Cardiac muscle cell (in vitro differentiated cells and primary cell): Measurements from ENCODE around the gene DNAH2. TPM values are rescaled to one million over a fixed set of nuclear protein-coding genes. Genes with fewer than 3 reads are reported as not detected.

ENCODE experiments used
- DNase-seq, 2 donors: peaks; one replicate each; pipeline versions ENCODE4 v3.0.0 to v3.0.0-alpha.2; 2010 to 2017; ENCODE audit warnings: low read depth in 1 of 2, low spot score in 1 of 2
- H3K27ac ChIP-seq: fragments of 200-600 bp; sonication (generic); 2 replicates; pipeline ENCODE4 v1.5.1; 2016
- H3K27me3 ChIP-seq: fragments of 200-600 bp; sonication (generic); 2 replicates; pipeline ENCODE4 v1.6.0; 2016; ENCODE audit warnings: control low read depth
- H3K36me3 ChIP-seq: fragments of 200-600 bp; sonication (generic); 2 replicates; pipeline ENCODE4 v1.5.1; 2016; ENCODE audit warnings: control low read depth
- H3K4me1 ChIP-seq: fragments of 200-600 bp; sonication (generic); 2 replicates; pipeline ENCODE4 v1.8.1; 2017; ENCODE audit warnings: low read depth, mild to moderate bottlenecking, mixed run types
- H3K4me3 ChIP-seq: fragments of 200-600 bp; sonication (generic); 2 replicates; pipeline ENCODE4 v1.5.1; 2016; ENCODE audit warnings: mild to moderate bottlenecking
- H3K9me3 ChIP-seq: fragments of 200-600 bp; sonication (generic); 2 replicates; pipeline ENCODE4 v1.5.1; 2017; ENCODE audit warnings: low read depth, mild to moderate bottlenecking, control low read depth
- polyA plus RNA-seq: library from polyadenylated mRNA; unstranded; fragments of >200 nt; fragmentation: Nextera tagmentation; extraction: Ambion mirVana; gene quantifications from 2 replicates; pipeline ENCODE4 v1.2.1, GENCODE V29; 2016
- total RNA-seq: library from RNA; depleted of rRNA; stranded (reverse); fragments of >200 nt; gene quantifications from 2 replicates; pipeline ENCODE4 v1.2.3, GENCODE V29; 2016
- TF ChIP-seq, protein P1 (sequence below): IDR thresholded peaks from 2 replicates; pipeline ENCODE4 v1.5.1; 2012; ENCODE audit warnings: low read depth, mild to moderate bottlenecking, low read length

Gene DNAH2
- total and polyA plus RNA-seq, 2 experiments from 2014 or later, result 0.42 to 3.0 TPM

DNA sequence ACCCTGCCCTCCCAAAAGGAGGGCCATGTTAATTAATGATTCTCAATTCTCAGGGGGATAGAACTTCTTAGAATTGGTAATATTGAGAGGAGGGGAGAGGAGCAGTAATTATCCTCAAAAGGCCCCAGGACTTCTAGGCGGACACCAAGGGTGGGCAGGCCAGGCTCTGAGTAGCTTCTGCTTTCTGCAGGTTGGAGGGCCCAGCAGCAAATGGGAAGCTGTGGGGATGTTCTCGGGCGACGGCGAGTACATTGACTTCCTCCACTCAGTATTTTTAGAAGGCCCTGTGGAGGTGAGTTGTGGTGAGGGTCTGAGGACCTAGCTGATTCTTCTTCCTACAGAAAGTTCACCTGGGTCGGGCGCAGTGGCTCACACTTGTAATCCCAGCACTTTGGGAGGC, 57.5 kb downstream of the DNAH2 start:
- no peak for DNase-seq
- H3K4me3 ChIP-seq, result no peak overlapping the region
- TF ChIP-seq, protein P1, sequence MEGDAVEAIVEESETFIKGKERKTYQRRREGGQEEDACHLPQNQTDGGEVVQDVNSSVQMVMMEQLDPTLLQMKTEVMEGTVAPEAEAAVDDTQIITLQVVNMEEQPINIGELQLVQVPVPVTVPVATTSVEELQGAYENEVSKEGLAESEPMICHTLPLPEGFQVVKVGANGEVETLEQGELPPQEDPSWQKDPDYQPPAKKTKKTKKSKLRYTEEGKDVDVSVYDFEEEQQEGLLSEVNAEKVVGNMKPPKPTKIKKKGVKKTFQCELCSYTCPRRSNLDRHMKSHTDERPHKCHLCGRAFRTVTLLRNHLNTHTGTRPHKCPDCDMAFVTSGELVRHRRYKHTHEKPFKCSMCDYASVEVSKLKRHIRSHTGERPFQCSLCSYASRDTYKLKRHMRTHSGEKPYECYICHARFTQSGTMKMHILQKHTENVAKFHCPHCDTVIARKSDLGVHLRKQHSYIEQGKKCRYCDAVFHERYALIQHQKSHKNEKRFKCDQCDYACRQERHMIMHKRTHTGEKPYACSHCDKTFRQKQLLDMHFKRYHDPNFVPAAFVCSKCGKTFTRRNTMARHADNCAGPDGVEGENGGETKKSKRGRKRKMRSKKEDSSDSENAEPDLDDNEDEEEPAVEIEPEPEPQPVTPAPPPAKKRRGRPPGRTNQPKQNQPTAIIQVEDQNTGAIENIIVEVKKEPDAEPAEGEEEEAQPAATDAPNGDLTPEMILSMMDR, result no peak
- no peaks in the 10 kb centered on the region for H3K4me1 ChIP-seq
- H3K27me3 ChIP-seq, result no peaks in the 10 kb centered on the region
- H3K27ac ChIP-seq, result no peak overlapping the region
- no peaks in the 10 kb centered on the region for H3K9me3 ChIP-seq
- no peaks in the 10 kb centered on the region for H3K36me3 ChIP-seq

- H3K27ac ChIP-seq, result no peak overlapping the region
- TF ChIP-seq, protein P1, result no peak
- H3K27me3 ChIP-seq, result no peaks in the 10 kb centered on the region
These were observed 59.5 kb downstream of the DNAH2 start for GRCh38 chr17:7777017-7777416.

DNA sequence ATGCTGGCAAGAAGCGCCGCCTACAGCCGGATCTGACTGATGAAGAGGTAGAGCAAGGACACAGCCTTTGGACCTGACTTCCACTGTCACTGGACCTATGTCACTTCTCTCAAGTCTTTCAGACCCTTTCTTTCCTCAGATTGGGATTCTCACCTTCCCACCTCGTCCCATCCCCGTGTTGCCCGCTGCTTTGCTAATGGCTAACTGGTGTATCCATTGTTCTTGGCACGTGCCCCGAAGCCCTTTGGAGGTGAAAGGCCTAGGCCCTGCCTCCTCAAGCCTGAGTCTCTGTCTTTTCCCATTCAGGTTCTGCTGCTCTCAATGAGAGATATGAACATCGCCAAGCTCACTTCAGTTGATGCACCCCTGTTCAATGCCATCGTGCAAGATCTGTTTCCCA, 63.2 kb downstream of the DNAH2 start:
- H3K36me3 ChIP-seq, result no peaks in the 10 kb centered on the region
- TF ChIP-seq, protein P1, result no peak

More at GRCh38 chr17:7777017-7777416, 59.5 kb downstream of the DNAH2 start:
- Histone ChIP-seq H3K4me1 (peaks cover 3% of the 10 kb centered on the region), H3K4me3 (no peak overlapping the region), H3K9me3 (no peaks in the 10 kb centered on the region), H3K36me3 (no peaks in the 10 kb centered on the region)
- no peak for DNase-seq

DNA sequence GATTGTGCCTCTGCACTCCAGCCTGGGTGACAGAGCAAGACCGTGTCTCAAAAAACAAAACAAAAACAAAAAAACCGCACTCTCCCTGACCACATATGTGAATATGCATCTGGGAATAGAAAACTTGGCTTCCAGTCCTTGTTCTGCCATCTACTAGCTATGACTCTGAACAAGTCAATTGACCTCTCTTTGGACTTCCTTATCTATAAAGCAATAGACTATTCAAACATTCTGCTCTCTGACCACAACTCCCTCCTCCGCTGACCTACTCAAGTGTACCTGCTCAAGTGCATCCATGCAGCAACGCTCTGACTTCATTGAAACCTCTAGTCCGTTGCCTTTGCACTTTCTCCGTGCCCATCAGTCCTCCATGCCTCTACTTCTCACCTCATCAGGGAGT, 63.9 kb downstream of the DNAH2 start:
- Histone ChIP-seq H3K27ac (no peak overlapping the region), H3K9me3 (no peaks in the 10 kb centered on the region), H3K4me1 (peaks cover 3% of the 10 kb centered on the region), H3K4me3 (no peak overlapping the region), H3K36me3 (no peaks in the 10 kb centered on the region), H3K27me3 (no peaks in the 10 kb centered on the region)
- TF ChIP-seq, protein P1, result no peak
- DNase-seq, result peak; percentile 14 to 32

More for the DNA sequence above, 63.2 kb downstream of the DNAH2 start:
- no peaks in the 10 kb centered on the region for H3K27me3 ChIP-seq
- no peak for DNase-seq
- H3K4me1 ChIP-seq, result peaks cover 3% of the 10 kb centered on the region
- no peak overlapping the region for H3K27ac ChIP-seq
- H3K9me3 ChIP-seq, result no peaks in the 10 kb centered on the region
- no peak overlapping the region for H3K4me3 ChIP-seq

DNA sequence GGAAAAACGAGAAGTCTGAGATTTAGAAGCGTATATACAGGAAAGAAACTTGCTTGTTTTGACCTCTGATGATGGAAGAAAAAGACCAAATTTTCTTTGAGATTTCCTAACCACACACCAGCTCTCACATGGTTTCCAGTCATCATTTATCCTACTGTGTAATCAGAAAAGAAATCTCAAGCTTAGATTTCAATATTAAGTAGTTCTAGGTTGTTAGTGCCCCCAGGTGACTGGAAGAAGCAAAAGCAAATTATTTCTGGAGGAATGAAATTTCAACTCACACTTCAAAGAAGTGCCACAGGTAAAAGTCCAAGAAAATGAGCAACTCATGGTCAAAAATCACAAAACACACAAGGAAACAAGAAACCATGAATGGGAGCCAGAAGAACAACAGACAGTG, 64.7 kb downstream of the DNAH2 start:
- H3K4me3 ChIP-seq, result no peak overlapping the region
- H3K27me3 ChIP-seq, result no peaks in the 10 kb centered on the region
- H3K9me3 ChIP-seq, result no peaks in the 10 kb centered on the region
- TF ChIP-seq, protein P1, result peak; percentile 35
- H3K27ac ChIP-seq, result no peak overlapping the region
- H3K36me3 ChIP-seq, result no peaks in the 10 kb centered on the region
- peaks cover 3% of the 10 kb centered on the region for H3K4me1 ChIP-seq
- peak in 1 of 2 donors; percentile 60 for DNase-seq

- no peak overlapping the region for H3K27ac ChIP-seq
- TF ChIP-seq, protein P1, result no peak
- H3K9me3 ChIP-seq, result no peaks in the 10 kb centered on the region
- no peak overlapping the region for H3K4me3 ChIP-seq
- H3K36me3 ChIP-seq, result no peaks in the 10 kb centered on the region
- no peaks in the 10 kb centered on the region for H3K4me1 ChIP-seq
- DNase-seq, result no peak
- no peaks in the 10 kb centered on the region for H3K27me3 ChIP-seq
These were observed 69.3 kb downstream of the DNAH2 start for GRCh38 chr17:7786866-7787265.
